SH-SY5Y (cell line): ENCODE measurements around the gene ZNF81.

ENCODE experiments used
- GATA2 ChIP-seq: IDR thresholded peaks from 2 replicates; pipeline ENCODE4 v1.6.1; 2011; ENCODE audit warnings: mild to moderate bottlenecking, low read depth, low read length
- GATA3 ChIP-seq: IDR thresholded peaks from 2 replicates; pipeline ENCODE4 v1.6.1; 2011; ENCODE audit warnings: low read depth, mild to moderate bottlenecking, low read length, moderate library complexity

DNA sequence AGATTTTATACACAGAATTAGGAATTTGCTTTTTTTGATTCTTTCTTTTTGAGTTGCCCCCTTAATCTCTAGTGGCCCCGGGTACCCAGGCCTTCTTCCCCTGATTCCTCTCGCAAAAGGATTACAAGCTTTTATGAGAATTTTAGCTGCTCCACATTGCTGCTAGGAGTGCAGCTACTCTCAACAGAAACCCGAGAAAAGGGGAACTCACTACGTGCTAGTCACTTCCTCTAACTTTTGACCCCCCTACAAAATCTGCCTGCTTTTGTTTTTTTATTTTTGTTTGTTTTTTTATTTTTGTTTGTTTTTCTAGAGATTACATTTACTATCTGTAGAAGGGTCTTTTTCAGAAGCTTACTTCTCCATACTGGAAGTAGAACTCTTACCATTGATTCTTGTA, 64.1 kb downstream of the ZNF81 start:
- TF ChIP-seq GATA2 (no peak), GATA3 (no peak)
